Retina (tissue), 1 donor: ENCODE data around the gene ARMH2.
"Not testable (repeated sequence)": the region's sequence is repeated elsewhere in the genome, so short reads cannot be mapped to it uniquely, and the experiment has no call there.

Experiments
- DNase-seq: peaks from one replicate; pipeline ENCODE4 v3.0.0-alpha.2; 2016

Gene ARMH2

GRCh38 chr6:24809728-24810127, 11.0 kb upstream of the ARMH2 start:
- no peak for DNase-seq

- DNase-seq = no peak
Observed at GRCh38 chr6:24807584-24807983, 8.9 kb upstream of the ARMH2 start.

DNA sequence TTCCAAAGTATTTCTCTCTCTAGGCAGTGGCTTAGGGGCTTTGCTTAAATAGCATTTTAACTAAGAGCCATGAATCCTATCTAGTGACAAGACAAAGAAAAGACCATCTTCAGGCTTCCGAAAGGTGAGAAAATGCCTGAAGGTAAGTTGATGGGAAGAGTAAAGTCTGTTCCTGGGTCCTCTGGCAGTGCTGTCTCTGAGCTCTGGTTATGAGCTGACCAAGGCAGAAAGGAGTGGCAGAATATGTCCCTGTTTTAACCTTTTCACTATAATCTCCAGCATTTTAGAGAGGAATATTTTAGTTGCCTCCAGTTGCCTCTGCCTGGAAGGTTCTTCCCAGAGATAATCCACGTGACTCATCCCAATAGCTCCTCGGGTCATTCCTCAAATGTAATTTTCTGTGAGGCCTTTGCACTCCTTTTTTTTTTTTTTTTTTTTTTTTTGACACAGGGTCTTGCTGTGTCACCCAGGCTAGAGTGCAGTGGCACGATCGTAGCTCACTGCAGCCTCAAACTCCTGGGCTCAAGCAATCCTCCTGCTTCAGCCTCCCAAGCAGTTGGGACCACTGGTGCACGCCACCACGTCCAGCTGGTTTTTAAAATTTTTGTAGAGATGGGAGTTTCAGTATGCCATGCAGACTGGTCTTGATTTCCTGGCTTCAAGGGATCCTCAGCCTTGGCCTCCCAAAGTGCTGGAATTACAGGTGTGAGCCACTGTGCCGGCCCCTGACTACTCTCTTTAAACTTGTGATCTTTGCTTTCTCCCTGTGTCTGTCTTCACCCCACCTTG, 3.7 kb upstream of the ARMH2 start:
- DNase-seq = no peak

- no peak for DNase-seq
Observed at GRCh38 chr6:24799541-24799915, 811 bp upstream of the ARMH2 start.

GRCh38 chr6:24797596-24798216, 1.0 kb downstream of the ARMH2 start:
- DNase-seq = no peak

GRCh38 chr6:24796616-24797290, 2.0 kb downstream of the ARMH2 start:
- DNase-seq = no peak

DNA sequence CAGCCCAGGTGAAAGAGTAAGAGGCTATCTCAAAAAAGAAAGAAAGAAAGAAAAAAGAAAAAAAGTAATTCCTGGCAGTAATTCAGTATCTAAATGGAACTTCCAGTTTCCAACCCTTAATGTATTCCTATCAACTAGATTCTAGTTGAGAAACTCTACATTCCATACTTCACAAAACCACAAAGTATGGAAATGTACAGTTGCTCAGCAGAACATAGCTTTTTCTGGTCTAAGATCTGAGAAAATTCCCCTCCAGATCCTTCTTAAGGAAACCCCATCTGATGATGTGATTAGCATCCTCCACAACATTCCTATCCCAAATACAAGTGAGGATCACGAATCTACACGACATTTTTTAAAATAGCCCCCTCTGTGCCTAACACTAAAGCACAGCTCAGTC, 3.6 kb downstream of the ARMH2 start:
- no peak for DNase-seq

DNA sequence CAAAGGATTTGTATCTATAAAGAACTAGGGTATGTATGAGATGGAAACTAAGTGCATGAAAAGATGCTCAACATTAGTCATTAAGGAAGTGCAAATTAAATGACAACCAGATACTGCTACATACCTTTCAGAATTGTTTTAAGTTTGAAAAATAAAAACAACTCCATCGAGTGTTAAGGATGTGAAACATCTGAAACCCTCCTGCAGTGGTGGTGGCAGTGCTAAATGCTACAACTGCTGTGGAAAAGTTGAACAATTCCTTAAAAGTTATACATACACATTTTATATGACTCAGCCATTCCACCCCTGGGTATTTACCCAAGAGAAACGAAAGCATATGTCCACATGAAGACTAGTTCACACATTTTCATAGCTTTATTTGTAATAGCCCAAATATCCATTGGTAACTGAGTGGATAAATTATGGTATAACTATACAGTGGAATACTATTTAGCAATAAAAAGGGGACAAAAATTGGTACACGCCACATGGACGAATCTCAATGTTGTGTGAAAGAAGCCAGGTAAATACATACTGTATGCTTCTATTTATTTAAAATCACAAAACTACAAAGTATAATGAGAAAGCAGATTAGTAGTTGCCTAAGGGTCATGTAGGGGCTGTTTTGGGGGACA, 10.6 kb downstream of the ARMH2 start:
- DNase-seq = no peak

DNA sequence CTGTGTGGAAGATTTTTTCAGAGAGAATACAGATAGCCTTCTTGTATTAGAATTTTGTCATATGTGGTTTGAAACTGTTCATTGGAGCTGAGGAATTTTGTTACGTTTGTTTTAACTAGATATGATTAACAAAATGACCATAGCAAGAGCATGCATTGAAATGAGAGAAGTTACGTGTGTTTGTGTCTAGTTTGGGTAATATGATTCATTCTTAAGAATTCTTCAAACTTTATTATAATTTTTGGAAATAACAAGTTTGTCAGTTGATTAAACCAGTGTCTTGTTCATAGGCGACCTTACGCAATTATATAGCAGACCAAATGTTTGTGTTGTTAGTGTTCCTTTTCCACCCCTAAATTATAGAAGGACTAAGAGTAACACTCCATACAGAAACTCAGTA, 18.5 kb downstream of the ARMH2 start:
- DNase-seq = no peak

GRCh38 chr6:24779416-24780016, 19.2 kb downstream of the ARMH2 start:
- DNase-seq = no peak

- no peak for DNase-seq
Observed at GRCh38 chr6:24778878-24779277, 19.8 kb downstream of the ARMH2 start.

DNA sequence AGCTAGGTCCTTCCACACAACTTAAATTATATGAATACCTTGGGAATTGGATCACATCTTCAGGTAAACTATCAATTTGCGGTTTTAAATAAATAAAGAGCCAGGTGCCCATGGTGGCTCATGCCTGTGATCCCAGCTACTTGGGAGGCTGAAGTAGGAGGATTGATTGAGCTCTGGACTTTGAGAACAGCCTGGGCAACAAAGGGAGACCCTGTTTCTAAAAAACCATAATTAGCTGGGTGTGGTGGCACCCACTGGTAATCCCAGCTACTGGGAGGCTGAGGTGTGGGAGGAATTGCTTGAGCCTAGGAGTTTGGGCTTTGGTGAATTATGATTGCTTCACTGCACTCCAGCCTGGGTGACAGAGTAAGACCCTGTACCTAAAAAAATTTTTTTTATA, 20.6 kb downstream of the ARMH2 start:
- DNase-seq = no peak

DNA sequence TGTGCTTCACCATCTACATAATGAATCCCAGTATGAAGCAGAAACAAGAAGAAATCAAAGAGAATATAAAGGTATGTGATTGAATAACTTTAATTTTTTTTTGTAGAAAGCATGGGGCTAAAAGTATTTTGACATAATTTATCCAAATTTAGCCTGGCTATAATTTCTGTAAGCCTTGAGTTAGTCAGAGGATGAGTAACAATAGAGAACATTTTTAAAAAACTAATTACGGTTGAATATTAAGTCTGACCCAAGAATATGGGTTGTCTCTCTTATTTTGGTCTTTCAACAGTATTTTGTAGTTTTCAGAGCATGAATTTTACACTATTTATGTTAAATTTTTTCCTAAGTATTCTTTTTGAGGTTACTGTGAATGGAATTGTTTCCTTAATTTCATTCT, 21.5 kb downstream of the ARMH2 start:
- no peak for DNase-seq

- no peak for DNase-seq
Observed at GRCh38 chr6:24775520-24776058, 23.1 kb downstream of the ARMH2 start.

DNA sequence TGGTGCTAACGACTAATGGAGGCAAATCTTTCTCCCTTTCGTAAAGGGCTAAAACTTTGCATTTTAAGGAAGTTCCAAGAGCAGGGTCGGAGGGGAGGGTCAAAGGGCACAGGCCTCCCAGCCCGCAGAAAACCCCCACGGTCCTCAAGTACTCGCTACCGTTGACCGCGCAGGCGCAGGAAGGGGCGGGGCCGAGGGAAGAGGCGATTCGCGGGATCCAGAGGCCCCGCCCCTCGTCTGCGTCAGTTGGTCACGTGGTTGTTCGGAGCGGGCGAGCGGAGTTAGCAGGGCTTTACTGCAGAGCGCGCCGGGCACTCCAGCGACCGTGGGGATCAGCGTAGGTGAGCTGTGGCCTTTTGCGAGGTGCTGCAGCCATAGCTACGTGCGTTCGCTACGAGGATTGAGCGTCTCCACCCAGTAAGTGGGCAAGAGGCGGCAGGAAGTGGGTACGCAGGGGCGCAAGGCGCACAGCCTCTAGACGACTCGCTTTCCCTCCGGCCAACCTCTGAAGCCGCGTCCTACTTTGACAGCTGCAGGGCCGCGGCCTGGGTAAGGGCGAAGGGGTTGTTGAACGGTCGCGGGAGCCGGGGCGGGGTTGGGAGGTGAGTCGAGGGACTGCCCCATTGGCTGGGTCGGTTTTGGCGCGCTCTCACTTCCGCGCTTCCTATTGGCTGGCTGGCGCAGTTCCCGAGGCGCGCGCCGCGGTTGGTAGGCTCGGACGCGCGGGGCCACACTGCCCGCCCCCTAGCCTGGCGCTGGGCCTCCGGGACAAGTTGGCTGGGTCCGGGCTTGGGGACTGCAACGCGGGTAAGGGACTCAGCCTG, 23.8 kb downstream of the ARMH2 start, which contains the start of gene GMNN:
Gene GMNN, plus strand, starts transcription at position 242 of the 824 bp plus-strand sequence. CDS start 2,310 bp downstream, outside the sequence.
- DNase-seq = peak; percentile 97

- DNase-seq = no peak
Observed at GRCh38 chr6:24768361-24768760, 30.4 kb downstream of the ARMH2 start.

DNA sequence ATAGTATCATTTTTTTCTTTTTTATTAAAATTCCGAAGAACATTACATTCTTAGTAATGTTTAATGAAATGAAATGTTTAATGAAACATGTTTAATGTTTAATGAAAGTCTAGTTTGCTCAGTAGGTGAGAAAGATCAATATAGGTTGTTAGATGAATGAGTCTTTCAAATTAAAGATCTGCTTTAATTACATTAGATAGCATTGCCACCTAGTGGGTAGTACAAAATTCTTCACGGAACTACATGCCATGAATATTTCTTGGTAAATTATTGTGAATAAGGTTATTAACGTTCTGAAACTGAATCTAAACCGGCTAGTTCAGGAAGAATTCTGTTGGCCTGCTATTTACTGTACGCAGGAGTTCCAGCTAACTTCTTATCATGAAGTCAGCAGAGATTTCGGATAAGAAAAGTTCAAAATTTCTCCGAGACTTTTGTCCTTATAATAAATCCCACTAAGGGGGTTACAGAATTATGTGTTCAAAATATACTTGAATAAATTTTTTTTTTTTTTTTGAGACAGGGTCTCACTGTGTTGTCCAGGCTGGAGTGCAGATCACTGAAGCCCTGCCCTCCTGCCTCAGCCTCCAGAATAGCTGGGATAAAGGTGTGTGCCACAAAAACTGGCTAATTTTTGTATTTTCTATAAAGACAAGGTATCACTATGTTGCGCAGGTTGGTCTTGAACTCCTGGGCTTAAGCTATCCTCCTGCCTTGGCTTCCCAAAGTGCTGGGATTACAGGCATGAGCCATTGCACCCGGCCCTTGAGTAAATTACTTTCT, 31.8 kb downstream of the ARMH2 start:
- no peak for DNase-seq

- DNase-seq = not testable (repeated sequence)
Observed at GRCh38 chr6:24765968-24766367, 32.7 kb downstream of the ARMH2 start.

- not testable (repeated sequence) for DNase-seq
Observed at GRCh38 chr6:24764833-24765828, 33.6 kb downstream of the ARMH2 start.

GRCh38 chr6:24763578-24763977, 35.1 kb downstream of the ARMH2 start:
- no peak for DNase-seq
